K562 (cell line): Measurements from ENCODE around the gene COQ10B. TPM values are rescaled to one million over a fixed set of nuclear protein-coding genes. Genes with fewer than 3 reads are reported as not detected.
A peak's percentile ranks its signal among the peaks of the same experiment; 100 is the strongest.

Experiments used
- CBX1 ChIP-seq: sonication (generic); IDR thresholded peaks from 2 replicates; pipeline ENCODE4 v1.6.1; 2016; ENCODE audit warnings: antibody characterized with exemption, low read depth, mild to moderate bottlenecking
- EGR1 ChIP-seq: fragments of 450-650 bp; conservative IDR thresholded peaks from 2 replicates; pipeline ENCODE4 v1.6.1; 2017; ENCODE audit warnings: mild to moderate bottlenecking
- ELK3 ChIP-seq: fragments of 450-650 bp; formaldehyde crosslinking; IDR thresholded peaks from 2 replicates; pipeline ENCODE4 v1.4.0; 2020; ENCODE audit warnings: mild to moderate bottlenecking
- ERF ChIP-seq: fragments of 450-650 bp; formaldehyde crosslinking; IDR thresholded peaks from 2 replicates; pipeline ENCODE4 v1.4.0; 2020; ENCODE audit warnings: mild to moderate bottlenecking, mixed read lengths
- FUS ChIP-seq: fragments of 200-400 bp; formaldehyde crosslinking; optimal IDR thresholded peaks from 2 replicates; pipeline ENCODE3; 2017; ENCODE audit warnings: low read depth, low read length
- HIVEP1 ChIP-seq: fragments of 250-450 bp; sonication (Bioruptor Pico); IDR thresholded peaks from 2 replicates; pipeline ENCODE4 v1.4.0; 2020; ENCODE audit warnings: mild to moderate bottlenecking
- KLF6 ChIP-seq: fragments of 250-450 bp; sonication (Bioruptor Pico); IDR thresholded peaks from 2 replicates; pipeline ENCODE4 v1.4.0; 2020; ENCODE audit warnings: mild to moderate bottlenecking, moderate library complexity, borderline replicate concordance
- L3MBTL2 ChIP-seq: fragments of 450-650 bp; IDR thresholded peaks from 2 replicates; pipeline ENCODE4 v1.6.1; 2016; ENCODE audit warnings: mild to moderate bottlenecking, moderate library complexity
- NCOA1 ChIP-seq: fragments of 450-650 bp; IDR thresholded peaks from 2 replicates; pipeline ENCODE4 v1.6.1; 2016; ENCODE audit warnings: low read depth
- RNF219 ChIP-seq: fragments of 250-450 bp; sonication (Bioruptor Pico); IDR thresholded peaks from 2 replicates; pipeline ENCODE4 v1.5.0; 2022; ENCODE audit warnings: mild to moderate bottlenecking
- SP2 ChIP-seq: IDR thresholded peaks from 2 replicates; pipeline ENCODE4 v1.6.1; 2011; ENCODE audit warnings: mild to moderate bottlenecking, low read depth, low read length, moderate library complexity; ENCODE audit not compliant: poor library complexity, severe bottlenecking; ENCODE audit errors: extremely low read depth
- SRF ChIP-seq, 2 experiments: fragments of 250-450, 450-650 bp in 1 of 2; sonication (Bioruptor Pico) in 1 of 2; sonication (generic) in 1 of 2; formaldehyde crosslinking; IDR thresholded peaks; 2 replicates each; pipeline versions ENCODE4 v1.5.0 to v1.5.1; 2020 to 2022; ENCODE audit warnings: mild to moderate bottlenecking in 1 of 2, missing genetic modification reagents in 1 of 2
- STAT6 ChIP-seq: sonication (generic); formaldehyde crosslinking; IDR thresholded peaks from 2 replicates; pipeline ENCODE4 v1.8.1; 2023; ENCODE audit warnings: mild to moderate bottlenecking, missing genetic modification reagents
- ZNF12 ChIP-seq: sonication (generic); formaldehyde crosslinking; IDR thresholded peaks from 2 replicates; pipeline ENCODE4 v1.4.0; 2020; ENCODE audit warnings: mild to moderate bottlenecking, missing genetic modification reagents
- ZNF140 ChIP-seq: fragments of 250-450 bp; sonication (Bioruptor Pico); IDR thresholded peaks from 2 replicates; pipeline ENCODE4 v1.8.0; 2021; ENCODE audit warnings: moderate library complexity, mild to moderate bottlenecking, inconsistent platforms
- ZNF143 ChIP-seq: sonication (generic); formaldehyde crosslinking; IDR thresholded peaks from 2 replicates; pipeline ENCODE4 v1.9.0; 2022; ENCODE audit warnings: mild to moderate bottlenecking, missing genetic modification reagents
- ZNF174 ChIP-seq: fragments of 250-450 bp; sonication (Bioruptor Pico); IDR thresholded peaks from 2 replicates; pipeline ENCODE4 v1.4.0; 2020; ENCODE audit warnings: mild to moderate bottlenecking
- ZNF354B ChIP-seq: fragments of 250-450 bp; sonication (Bioruptor Pico); IDR thresholded peaks from 2 replicates; pipeline ENCODE4 v1.4.0; 2020
- ZNF699 ChIP-seq: fragments of 250-450 bp; sonication (Bioruptor Pico); IDR thresholded peaks from 2 replicates; pipeline ENCODE4 v1.8.0; 2021; ENCODE audit warnings: mild to moderate bottlenecking, moderate library complexity; ENCODE audit not compliant: insufficient replicate concordance
- ZNF76 ChIP-seq: fragments of 250-450 bp; sonication (Bioruptor Pico); IDR thresholded peaks from 2 replicates; pipeline ENCODE4 v1.4.0; 2020; ENCODE audit warnings: mild to moderate bottlenecking, moderate library complexity, borderline replicate concordance
- polyA plus RNA-seq, 8 experiments: library from polyadenylated mRNA; depleted of rRNA in 4 of 8; stranded (reverse) in 5 of 8; unstranded in 3 of 8; fragments of >200 nt; fragmentation: Nextera tagmentation in 2 of 8; fragmentation: Illumina TruSeq in 1 of 8; extraction: Ambion mirVana in 2 of 8; extraction: Trizol in 1 of 8; gene quantifications; 2 replicates each; pipeline versions ENCODE4 v1.2.1 to v1.2.3, GENCODE V29; 2011 to 2014; ENCODE audit warnings: inconsistent platforms in 1 of 8, missing spikeins in 1 of 8
- total RNA-seq, 7 experiments: library from RNA; depleted of rRNA in 6 of 7; stranded (reverse); fragments of >200 nt in 6 of 7; fragmentation: Illumina TruSeq in 2 of 7; extraction: Trizol in 2 of 7; gene quantifications; 2 replicates each; pipeline versions ENCODE4 v1.2.1 to v1.2.3, GENCODE V29; 2011 to 2021; ENCODE audit warnings: low replicate concordance in 1 of 7

Gene COQ10B
- total and polyA plus RNA-seq, 9 of the 15 experiments (the other 6 are each of a cell fraction or from before 2014, with no cell fraction given): 3.1 to 13.1 (median 7.7) TPM

- no peak for TF ChIP-seq STAT6 (CRISPR knock-in tag)
- TF ChIP-seq HIVEP1 (CRISPR knock-in tag): no peak
- no peak for TF ChIP-seq CBX1
- peak; percentile 77 for TF ChIP-seq L3MBTL2
- TF ChIP-seq ZNF699: no peak
- TF ChIP-seq ELK3 (CRISPR knock-in tag): no peak
- TF ChIP-seq ZNF354B (CRISPR knock-in tag): no peak
- 0 out of 2 replicates have a peak, but pooled peaks have one; percentile 36 for TF ChIP-seq ZNF76 (CRISPR knock-in tag)
- TF ChIP-seq ZNF12 (CRISPR knock-in tag): no peak
- no peak for TF ChIP-seq EGR1
- no peak for TF ChIP-seq FUS
- peak; percentile 83 for TF ChIP-seq ZNF143 (CRISPR knock-in tag)
- no peak for TF ChIP-seq KLF6 (CRISPR knock-in tag)
- no peak for TF ChIP-seq SP2
- no peak for TF ChIP-seq SRF (CRISPR knock-in tag; IDR thresholded peaks at IDR 0.05)
- no peak for TF ChIP-seq ERF (CRISPR knock-in tag)
- TF ChIP-seq ZNF140 (CRISPR knock-in tag): no peak
- no peak for TF ChIP-seq RNF219 (CRISPR knock-in tag)
- TF ChIP-seq NCOA1: no peak
- no peak for TF ChIP-seq ZNF174 (CRISPR knock-in tag)
Measured at GRCh38 chr2:197434541-197435513, 18.5 kb upstream of the COQ10B start, which contains the start of gene SF3B1 (continued).
